SK-N-SH (cell line): ENCODE results near the gene FRY. TPM values are rescaled to one million over a fixed set of nuclear protein-coding genes. Genes with fewer than 3 reads are reported as not detected.

Experiments used
- CTCF ChIA-PET: fragments of 300-600, 350-600 bp; formaldehyde crosslinking; extraction: SDS; loops from one replicate; lab custom pipeline; 2021; lab: Yijun Ruan, JAX
- POLR2A ChIA-PET: fragments of 350-600 bp; sonication (Branson Sonifier 250); formaldehyde crosslinking; extraction: SDS; loops from one replicate; lab custom pipeline; 2020; ENCODE audit warnings: antibody characterized with exemption, inconsistent platforms; lab: Yijun Ruan, JAX
- DNase-seq: peaks from one replicate; pipeline ENCODE4 v3.0.0; 2012
- H2AFZ ChIP-seq: fragments of 200-600 bp; sonication (generic); 2 replicates; pipeline ENCODE4 v1.8.1; 2016; ENCODE audit warnings: antibody characterized with exemption, mild to moderate bottlenecking, low read depth
- H3F3A ChIP-seq: fragments of 200-600 bp; sonication (generic); replicated peaks from 2 replicates; pipeline ENCODE3; 2016; ENCODE audit warnings: antibody characterized with exemption, mild to moderate bottlenecking; ENCODE audit not compliant: insufficient read depth
- H3K27ac ChIP-seq, 2 experiments: fragments of 200-500 bp in 1 of 2; fragments of 200-600 bp in 1 of 2; sonication (Bioruptor generic) in 1 of 2; sonication (generic), shearing (Covaris generic) in 1 of 2; 2 replicates each; pipeline versions ENCODE4 v1.5.1 to v1.6.1; 2014 to 2016; ENCODE audit warnings: low read depth in 2 of 2, inconsistent platforms in 1 of 2, low read length in 1 of 2, mild to moderate bottlenecking in 1 of 2, mixed read lengths in 1 of 2
- H3K27me3 ChIP-seq: fragments of 200-600 bp; sonication (generic), shearing (Covaris generic); 2 replicates; pipeline ENCODE4 v1.6.1; 2016; ENCODE audit warnings: mixed run types; ENCODE audit not compliant: insufficient read depth
- H3K36me3 ChIP-seq, 2 experiments: fragments of 200-500 bp in 1 of 2; fragments of 200-600 bp in 1 of 2; sonication (Bioruptor generic) in 1 of 2; sonication (generic) in 1 of 2; replicated peaks in 1 of 2; 2 replicates each; pipeline versions ENCODE3 to v1.5.1; 2014 to 2016; ENCODE audit warnings: low read length in 1 of 2, mild to moderate bottlenecking in 1 of 2; ENCODE audit not compliant: insufficient read depth in 2 of 2, control insufficient read depth in 1 of 2
- H3K4me1 ChIP-seq, 2 experiments: fragments of 200-500 bp in 1 of 2; fragments of 200-600 bp in 1 of 2; sonication (Bioruptor generic) in 1 of 2; sonication (generic), shearing (Covaris generic) in 1 of 2; 2 replicates each; pipeline versions ENCODE4 v1.5.1 to v1.6.1; 2014 to 2016; ENCODE audit warnings: low read depth in 1 of 2, low read length in 1 of 2, mixed run types in 1 of 2; ENCODE audit not compliant: insufficient read depth in 2 of 2, control insufficient read depth in 1 of 2
- H3K4me2 ChIP-seq: fragments of 200-600 bp; sonication (generic), shearing (Covaris generic); 2 replicates; pipeline ENCODE4 v1.6.1; 2017; ENCODE audit warnings: mixed run types
- H3K4me3 ChIP-seq, 2 experiments: fragments of 200-500 bp in 1 of 2; fragments of 200-600 bp in 1 of 2; sonication (Bioruptor generic) in 1 of 2; sonication (generic), shearing (Covaris generic) in 1 of 2; 2 replicates each; pipeline versions ENCODE4 v1.5.1 to v1.8.1; 2014 to 2016; ENCODE audit warnings: low read depth in 2 of 2, inconsistent platforms in 1 of 2, low read length in 1 of 2, mild to moderate bottlenecking in 1 of 2, mixed read lengths in 1 of 2, moderate library complexity in 1 of 2
- H3K79me2 ChIP-seq: fragments of 200-600 bp; sonication (generic); 2 replicates; pipeline ENCODE4 v1.8.1; 2017; ENCODE audit warnings: mild to moderate bottlenecking; ENCODE audit not compliant: insufficient read depth
- H3K9ac ChIP-seq: fragments of 200-600 bp; sonication (generic); 2 replicates; pipeline ENCODE4 v1.6.1; 2017; ENCODE audit warnings: mixed run types
- H3K9me2 ChIP-seq: fragments of 200-600 bp; sonication (generic); 2 replicates; pipeline ENCODE4 v1.6.1; 2017; ENCODE audit warnings: mixed run types
- H3K9me3 ChIP-seq: fragments of 200-600 bp; sonication (generic); 2 replicates; pipeline ENCODE4 v1.6.1; 2017; ENCODE audit warnings: mixed run types, mild to moderate bottlenecking, moderate library complexity
- H4K20me1 ChIP-seq: fragments of 200-600 bp; sonication (generic); 2 replicates; pipeline ENCODE4 v1.6.1; 2017; ENCODE audit warnings: mild to moderate bottlenecking, mixed run types; ENCODE audit not compliant: insufficient read depth
- EP300 ChIP-seq, 2 experiments: IDR thresholded peaks; 2 replicates each; pipeline versions ENCODE4 v1.4.0 to v1.6.1; 2012; ENCODE audit warnings: borderline replicate concordance in 1 of 2, low read depth in 1 of 2, low read length in 1 of 2
- EZH2phosphoT487 ChIP-seq: fragments of 200-600 bp; sonication (generic); IDR thresholded peaks from 2 replicates; pipeline ENCODE4 v1.6.1; 2017; ENCODE audit warnings: low read depth, mixed run types, mild to moderate bottlenecking, antibody characterized with exemption, moderate library complexity, borderline replicate concordance
- FOSL2 ChIP-seq: IDR thresholded peaks from 2 replicates; pipeline ENCODE4 v1.4.0; 2012; ENCODE audit warnings: low read depth, mild to moderate bottlenecking, moderate library complexity, borderline replicate concordance
- FOXJ3 ChIP-seq: sonication (generic); formaldehyde crosslinking; IDR thresholded peaks from 2 replicates; pipeline ENCODE4 v1.5.1; 2020; ENCODE audit warnings: mild to moderate bottlenecking, missing genetic modification reagents
- MEF2A ChIP-seq: IDR thresholded peaks from 2 replicates; pipeline ENCODE4 v1.4.0; 2012; ENCODE audit warnings: low read depth, borderline replicate concordance
- MXI1 ChIP-seq: IDR thresholded peaks from 2 replicates; pipeline ENCODE4 v1.6.1; 2012; ENCODE audit warnings: mild to moderate bottlenecking, low read depth, low read length, improper control_type of control experiment
- NFIC ChIP-seq: IDR thresholded peaks from 2 replicates; pipeline ENCODE4 v1.4.0; 2012; ENCODE audit warnings: borderline replicate concordance
- NRF1 ChIP-seq: IDR thresholded peaks from 2 replicates; pipeline ENCODE4 v1.6.1; 2012; ENCODE audit warnings: low read depth, mild to moderate bottlenecking, low read length
- POLR2AphosphoS5 ChIP-seq: IDR thresholded peaks from 2 replicates; pipeline ENCODE4 v1.6.1; 2012; ENCODE audit warnings: low read depth, low read length
- RAD21 ChIP-seq: IDR thresholded peaks from 2 replicates; pipeline ENCODE4 v1.6.1; 2012; ENCODE audit warnings: mild to moderate bottlenecking, low read length
- SMC3 ChIP-seq: IDR thresholded peaks from 2 replicates; pipeline ENCODE4 v1.6.1; 2012; ENCODE audit warnings: low read depth, low read length, improper control_type of control experiment
- TCF12 ChIP-seq: IDR thresholded peaks from 2 replicates; pipeline ENCODE4 v1.4.0; 2012
- USF1 ChIP-seq: IDR thresholded peaks from 2 replicates; pipeline ENCODE4 v1.4.0; 2012; ENCODE audit warnings: low read depth, borderline replicate concordance
- USF2 ChIP-seq: fragments of 150-350 bp; IDR thresholded peaks from 2 replicates; pipeline ENCODE4 v1.6.1; 2017; ENCODE audit warnings: antibody characterized with exemption, low read length, low read depth, borderline replicate concordance
- WGBS: methylation state at CpG from one replicate; pipeline ENCODE4 v1.1.6; 2017; ENCODE audit warnings: low lambda C conversion rate; 5-methylcytosine and 5-hydroxymethylcytosine counted together
- polyA plus RNA-seq, 3 experiments: library from polyadenylated mRNA; depleted of rRNA; stranded (reverse); fragments of >200 nt; gene quantifications; 2 replicates each; pipeline ENCODE4 v1.2.3, GENCODE V29; 2012
- TF ChIP-seq, protein P1 (sequence below): IDR thresholded peaks from 2 replicates; pipeline ENCODE4 v1.4.0; 2012; ENCODE audit warnings: low read depth
- TF ChIP-seq, protein P2 (sequence below): IDR thresholded peaks from 2 replicates; pipeline ENCODE4 v1.4.0; 2012; ENCODE audit warnings: low read depth, borderline replicate concordance
- TF ChIP-seq, protein P3 (sequence below): IDR thresholded peaks from 2 replicates; pipeline ENCODE4 v1.6.1; 2012; ENCODE audit warnings: mild to moderate bottlenecking, low read depth, low read length, moderate library complexity

FRY gene
- 1.4 and 2.1 TPM in 2 replicates for polyA plus RNA-seq (2012; rRNA removed)
- 1.0 and 1.9 TPM in 2 replicates for polyA plus RNA-seq (2012; cell fraction: cytosol; rRNA removed)
- polyA plus RNA-seq (2012; cell fraction: nucleus; rRNA removed): 3.1 and 3.5 TPM in 2 replicates

DNA sequence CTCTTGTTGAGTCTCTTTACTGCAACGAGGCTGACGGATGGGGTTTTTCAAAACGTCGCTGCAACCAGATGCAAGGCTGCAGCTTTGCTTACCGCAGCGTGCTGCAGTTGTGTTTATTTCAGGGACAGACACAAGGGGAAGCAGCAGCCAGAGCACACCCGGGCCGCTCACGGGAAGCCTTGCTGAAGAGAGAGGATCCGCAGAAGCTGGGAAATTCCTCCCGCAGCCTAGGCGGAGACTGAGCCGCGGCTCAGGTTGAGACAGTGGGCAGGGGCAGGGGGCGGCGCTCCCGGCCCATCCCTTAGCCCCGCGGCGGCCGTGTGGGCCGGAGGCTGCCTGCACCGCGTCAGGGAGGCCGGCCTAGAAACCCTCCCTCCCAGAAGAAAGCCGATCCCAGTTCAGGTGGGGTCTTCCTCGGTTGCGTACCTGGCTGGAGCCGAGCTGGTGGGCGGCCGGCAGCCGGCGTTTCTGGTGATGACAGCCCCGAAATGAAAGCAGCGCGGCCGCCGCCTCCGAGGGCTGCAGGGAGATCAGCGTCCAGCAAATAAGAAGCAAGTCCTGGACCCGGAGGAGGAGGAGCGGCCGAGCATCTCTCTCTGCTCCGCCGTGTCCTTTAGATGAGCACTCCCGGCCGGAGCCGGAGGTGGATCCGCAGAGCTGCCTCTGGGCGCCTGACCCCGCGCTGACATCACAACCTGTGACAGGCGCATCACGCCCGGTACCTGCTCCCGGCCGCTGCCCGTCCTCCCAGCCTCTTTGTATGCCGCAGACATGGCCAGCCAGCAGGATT lies at the start of gene FRY:
Gene FRY, plus strand, starts transcription at position 750 of the 790 bp plus-strand sequence. Its CDS starts 22 bp downstream, at position 772.
- Histone ChIP-seq H3K4me2 (peak within 1 kb of the TSS; percentile 79), H3K36me3 (no peaks in the 10 kb centered on the region), H4K20me1 (no peaks in the 10 kb centered on the region), H3K9me3 (no peaks in the 10 kb centered on the region), H3K27ac (peak within 1 kb of the TSS; percentile 50 to 85; a peak in 3 of 4 replicates), H3K27me3 (no peaks in the 10 kb centered on the region), H3K79me2 (no peaks in the 10 kb centered on the region), H3K4me3 (peak within 1 kb of the TSS; percentile 78 to 83), H3K9me2 (no peaks in the 10 kb centered on the region), H3F3A (peaks cover 10% of the 10 kb centered on the region), H2AFZ (peak within 1 kb of the TSS; percentile 94), H3K4me1 (peaks cover 0 to 6% of the 10 kb centered on the region in 2 experiments; a peak in 2 of 4 replicates), H3K9ac (peak within 1 kb of the TSS; percentile 48)
- ChIA-PET POLR2A (interaction anchor here (1.2 kb wide), 2 partner anchors 10 to 284 kb away, joined by 4 read pairs; partner anchors contain the start of genes BRCA2 and ZAR1L), CTCF (interaction anchor here (0.6 to 3.0 kb wide), 7 partner anchors 9 to 507 kb away, joined by 3 to 17 read pairs (median 4); partner anchors contain the start of gene N4BP2L2)
- TF ChIP-seq MXI1 (peak; percentile 77), NRF1 (no peak), FOXJ3 (peak; percentile 57; the same call in 1 of the 2 replicates), USF2 (no peak), RAD21 (peak; percentile 46)
- TF ChIP-seq, protein P1, sequence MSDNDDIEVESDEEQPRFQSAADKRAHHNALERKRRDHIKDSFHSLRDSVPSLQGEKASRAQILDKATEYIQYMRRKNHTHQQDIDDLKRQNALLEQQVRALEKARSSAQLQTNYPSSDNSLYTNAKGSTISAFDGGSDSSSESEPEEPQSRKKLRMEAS: peak; percentile 23; the same call in 1 of the 2 replicates
- WGBS: 0% methylated on average over 20 of the region's 59 CpGs
- peak; percentile 81 for DNase-seq

- H3F3A ChIP-seq: peaks cover 5% of the 10 kb centered on the region
- ChIA-PET CTCF (interaction anchor here (0.8 kb wide), 1 partner anchor 15 kb away, joined by 3 read pairs; no protein-coding TSS in a partner anchor), POLR2A (no interaction called here)
- no peaks in the 10 kb centered on the region for H3K36me3 ChIP-seq
- DNase-seq: no peak
- no peaks in the 10 kb centered on the region for H3K79me2 ChIP-seq
- no peaks in the 10 kb centered on the region for H4K20me1 ChIP-seq
- H3K27ac ChIP-seq: peak overlapping the region; percentile 64 to 72
- H3K9me3 ChIP-seq: no peaks in the 10 kb centered on the region
- no peak overlapping the region for H3K4me2 ChIP-seq
- no peak overlapping the region for H3K4me3 ChIP-seq
- H3K4me1 ChIP-seq: peaks cover 0 to 19% of the 10 kb centered on the region in 2 experiments; a peak in 2 of 4 replicates
- WGBS: 49% methylated on average over 2 of the region's 2 CpGs
- H3K9me2 ChIP-seq: no peaks in the 10 kb centered on the region
- H3K27me3 ChIP-seq: no peaks in the 10 kb centered on the region
- H3K9ac ChIP-seq: no peak overlapping the region
- H2AFZ ChIP-seq: no peak overlapping the region
- TF ChIP-seq SMC3 (no peak), RAD21 (no peak), POLR2AphosphoS5 (no peak), TCF12 (no peak), MEF2A (no peak), FOSL2 (no peak), USF1 (no peak), EP300 (IDR thresholded peaks at IDR 0.05; ENCODE audit: borderline replicate concordance in 1 of 2, low read depth in 1 of 2, low read length in 1 of 2) (no peak), NFIC (no peak), FOXJ3 (no peak), EZH2phosphoT487 (no peak)
- TF ChIP-seq, protein P2, sequence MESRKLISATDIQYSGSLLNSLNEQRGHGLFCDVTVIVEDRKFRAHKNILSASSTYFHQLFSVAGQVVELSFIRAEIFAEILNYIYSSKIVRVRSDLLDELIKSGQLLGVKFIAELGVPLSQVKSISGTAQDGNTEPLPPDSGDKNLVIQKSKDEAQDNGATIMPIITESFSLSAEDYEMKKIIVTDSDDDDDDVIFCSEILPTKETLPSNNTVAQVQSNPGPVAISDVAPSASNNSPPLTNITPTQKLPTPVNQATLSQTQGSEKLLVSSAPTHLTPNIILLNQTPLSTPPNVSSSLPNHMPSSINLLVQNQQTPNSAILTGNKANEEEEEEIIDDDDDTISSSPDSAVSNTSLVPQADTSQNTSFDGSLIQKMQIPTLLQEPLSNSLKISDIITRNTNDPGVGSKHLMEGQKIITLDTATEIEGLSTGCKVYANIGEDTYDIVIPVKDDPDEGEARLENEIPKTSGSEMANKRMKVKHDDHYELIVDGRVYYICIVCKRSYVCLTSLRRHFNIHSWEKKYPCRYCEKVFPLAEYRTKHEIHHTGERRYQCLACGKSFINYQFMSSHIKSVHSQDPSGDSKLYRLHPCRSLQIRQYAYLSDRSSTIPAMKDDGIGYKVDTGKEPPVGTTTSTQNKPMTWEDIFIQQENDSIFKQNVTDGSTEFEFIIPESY: no peak
- TF ChIP-seq, protein P3, sequence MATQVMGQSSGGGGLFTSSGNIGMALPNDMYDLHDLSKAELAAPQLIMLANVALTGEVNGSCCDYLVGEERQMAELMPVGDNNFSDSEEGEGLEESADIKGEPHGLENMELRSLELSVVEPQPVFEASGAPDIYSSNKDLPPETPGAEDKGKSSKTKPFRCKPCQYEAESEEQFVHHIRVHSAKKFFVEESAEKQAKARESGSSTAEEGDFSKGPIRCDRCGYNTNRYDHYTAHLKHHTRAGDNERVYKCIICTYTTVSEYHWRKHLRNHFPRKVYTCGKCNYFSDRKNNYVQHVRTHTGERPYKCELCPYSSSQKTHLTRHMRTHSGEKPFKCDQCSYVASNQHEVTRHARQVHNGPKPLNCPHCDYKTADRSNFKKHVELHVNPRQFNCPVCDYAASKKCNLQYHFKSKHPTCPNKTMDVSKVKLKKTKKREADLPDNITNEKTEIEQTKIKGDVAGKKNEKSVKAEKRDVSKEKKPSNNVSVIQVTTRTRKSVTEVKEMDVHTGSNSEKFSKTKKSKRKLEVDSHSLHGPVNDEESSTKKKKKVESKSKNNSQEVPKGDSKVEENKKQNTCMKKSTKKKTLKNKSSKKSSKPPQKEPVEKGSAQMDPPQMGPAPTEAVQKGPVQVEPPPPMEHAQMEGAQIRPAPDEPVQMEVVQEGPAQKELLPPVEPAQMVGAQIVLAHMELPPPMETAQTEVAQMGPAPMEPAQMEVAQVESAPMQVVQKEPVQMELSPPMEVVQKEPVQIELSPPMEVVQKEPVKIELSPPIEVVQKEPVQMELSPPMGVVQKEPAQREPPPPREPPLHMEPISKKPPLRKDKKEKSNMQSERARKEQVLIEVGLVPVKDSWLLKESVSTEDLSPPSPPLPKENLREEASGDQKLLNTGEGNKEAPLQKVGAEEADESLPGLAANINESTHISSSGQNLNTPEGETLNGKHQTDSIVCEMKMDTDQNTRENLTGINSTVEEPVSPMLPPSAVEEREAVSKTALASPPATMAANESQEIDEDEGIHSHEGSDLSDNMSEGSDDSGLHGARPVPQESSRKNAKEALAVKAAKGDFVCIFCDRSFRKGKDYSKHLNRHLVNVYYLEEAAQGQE: no peak
Measured at GRCh38 chr13:31982124-31982523, 49.5 kb upstream of the FRY start.
